Measurements from ENCODE around the gene ATXN7L1.
A peak's percentile ranks its signal among the peaks of the same experiment; 100 is the strongest.
"Not testable (repeated sequence)": the region's sequence is repeated elsewhere in the genome, so short reads cannot be mapped to it uniquely, and the experiment has no call there.

Gene ATXN7L1

DNA sequence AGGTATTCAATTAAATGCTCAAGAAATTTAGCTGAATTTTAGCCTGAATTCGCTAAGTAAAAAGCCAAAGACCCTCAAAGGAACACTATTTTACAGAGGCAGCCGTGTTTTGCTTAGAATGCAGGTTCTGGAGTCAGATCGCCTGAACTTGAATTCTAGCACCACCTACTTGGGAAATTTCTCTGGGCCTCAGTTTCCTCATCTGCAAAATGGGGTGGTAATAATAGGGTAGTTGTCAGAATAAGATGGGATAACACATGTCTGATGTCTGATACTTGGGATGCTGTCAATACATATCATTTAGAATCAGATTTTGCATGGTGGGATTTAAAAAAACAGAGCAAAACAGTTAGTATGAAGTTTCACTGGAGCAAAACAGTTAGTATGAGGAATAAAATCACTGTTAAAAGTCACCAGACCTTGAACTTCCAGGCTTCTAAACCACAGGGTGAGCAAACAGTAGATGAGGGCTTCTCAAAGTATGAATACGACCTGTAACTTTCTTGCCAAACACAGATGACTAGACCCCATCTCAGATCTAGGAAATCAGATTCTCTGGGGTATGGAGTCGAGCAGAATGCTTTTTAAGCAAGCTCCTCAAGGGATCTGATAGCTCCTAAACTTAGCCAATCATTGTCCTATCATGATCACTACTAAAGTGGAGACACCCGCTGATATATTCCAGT, 75.4 kb downstream of the ATXN7L1 start:
- DNase-seq = no peak

DNA sequence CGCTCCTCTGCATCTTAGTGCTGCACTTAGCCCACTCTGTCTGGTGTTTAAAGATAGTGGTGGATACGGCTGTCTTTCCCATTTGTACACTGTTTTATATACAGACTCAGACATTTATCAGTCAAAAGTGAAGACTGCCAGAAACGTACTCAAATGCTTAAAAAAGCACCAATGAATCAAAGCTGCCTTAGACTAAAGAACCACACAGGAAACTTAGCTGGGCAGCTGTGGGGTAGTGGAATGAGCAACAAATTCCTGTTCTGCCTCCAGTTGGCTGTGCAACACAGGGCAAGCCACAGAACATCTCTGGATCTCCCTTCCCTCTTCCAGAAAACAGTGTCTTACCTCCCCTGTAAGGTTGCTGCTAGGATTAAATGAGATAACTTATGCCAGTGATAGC, 76.0 kb downstream of the ATXN7L1 start:
- DNase-seq = no peak

DNA sequence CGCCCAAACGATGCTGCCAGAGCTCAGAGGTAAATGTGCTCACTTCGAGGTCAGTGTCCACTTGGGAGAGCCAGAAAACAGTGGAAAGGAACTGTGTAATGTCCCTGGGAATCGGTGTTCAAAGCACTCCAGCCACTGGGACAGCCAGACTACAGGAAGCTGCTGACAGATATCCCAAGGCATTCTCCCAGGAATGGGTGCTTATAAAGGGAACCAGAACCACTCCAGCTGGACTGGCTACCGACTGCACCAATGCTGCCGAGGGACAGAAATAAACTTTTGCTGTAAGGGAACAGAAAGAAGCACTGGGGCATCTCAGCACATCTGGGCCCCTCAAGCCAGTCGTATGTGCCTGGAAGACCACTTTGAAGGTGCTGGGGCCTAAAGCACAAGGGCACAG, 76.7 kb downstream of the ATXN7L1 start:
- no peak for DNase-seq

DNA sequence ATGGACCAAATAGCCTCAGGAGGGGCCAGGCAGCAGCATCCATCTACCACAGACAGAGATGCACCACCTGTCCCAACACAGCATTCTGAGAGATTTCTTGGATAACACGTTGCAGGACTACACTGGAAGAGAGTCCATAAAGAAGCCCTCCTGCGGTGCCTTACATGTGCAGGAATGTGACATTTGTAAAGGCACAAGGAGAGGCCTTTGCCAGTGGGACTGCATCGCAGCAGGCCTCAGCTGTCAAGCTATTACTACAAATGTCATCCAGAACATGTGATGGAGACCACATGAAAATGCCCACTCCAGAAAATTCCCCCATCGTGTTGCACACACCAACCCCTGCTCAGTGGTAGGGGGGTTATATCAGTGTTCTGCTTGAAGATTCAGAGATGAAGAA, 77.4 kb downstream of the ATXN7L1 start:
- no peak for DNase-seq

DNA sequence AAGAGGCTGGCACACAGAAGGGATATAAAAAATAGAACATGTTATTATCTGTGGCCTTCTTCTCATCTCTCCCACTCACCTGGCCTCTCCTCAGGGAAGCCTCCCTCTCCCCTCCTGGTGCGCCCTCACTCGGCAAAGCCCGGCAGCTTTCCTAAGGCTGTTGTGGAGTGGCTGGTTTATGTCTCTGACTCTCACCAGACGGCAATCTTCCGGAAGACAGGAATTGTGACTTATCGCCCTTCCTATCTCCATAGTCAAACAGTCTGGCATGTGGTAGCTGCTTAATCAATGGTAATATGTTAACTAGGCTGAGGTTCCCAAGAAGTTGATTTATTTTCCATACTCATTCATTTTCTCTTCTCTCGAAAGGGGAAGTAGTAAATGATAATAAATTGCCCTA, 78.7 kb downstream of the ATXN7L1 start:
- DNase-seq = no peak

DNA sequence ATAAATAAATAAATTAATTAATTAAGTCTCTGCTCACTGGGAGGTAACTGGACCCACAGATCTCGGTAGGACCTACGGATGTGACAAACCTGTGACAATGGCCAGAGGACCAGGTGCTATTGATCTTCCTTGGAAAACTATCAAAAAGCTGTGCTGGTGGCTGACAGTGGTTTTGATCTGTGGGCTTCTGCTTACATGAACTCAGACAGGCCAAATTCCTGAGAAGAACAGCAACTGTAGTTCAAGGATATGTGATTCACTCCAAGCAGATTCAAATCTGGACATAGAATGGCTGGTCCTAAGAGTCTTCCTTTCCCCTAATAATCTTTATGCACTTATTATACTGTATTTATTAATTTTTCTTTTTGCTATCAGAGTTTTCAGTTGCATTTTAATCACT, 80.0 kb downstream of the ATXN7L1 start:
- no peak for DNase-seq

DNA sequence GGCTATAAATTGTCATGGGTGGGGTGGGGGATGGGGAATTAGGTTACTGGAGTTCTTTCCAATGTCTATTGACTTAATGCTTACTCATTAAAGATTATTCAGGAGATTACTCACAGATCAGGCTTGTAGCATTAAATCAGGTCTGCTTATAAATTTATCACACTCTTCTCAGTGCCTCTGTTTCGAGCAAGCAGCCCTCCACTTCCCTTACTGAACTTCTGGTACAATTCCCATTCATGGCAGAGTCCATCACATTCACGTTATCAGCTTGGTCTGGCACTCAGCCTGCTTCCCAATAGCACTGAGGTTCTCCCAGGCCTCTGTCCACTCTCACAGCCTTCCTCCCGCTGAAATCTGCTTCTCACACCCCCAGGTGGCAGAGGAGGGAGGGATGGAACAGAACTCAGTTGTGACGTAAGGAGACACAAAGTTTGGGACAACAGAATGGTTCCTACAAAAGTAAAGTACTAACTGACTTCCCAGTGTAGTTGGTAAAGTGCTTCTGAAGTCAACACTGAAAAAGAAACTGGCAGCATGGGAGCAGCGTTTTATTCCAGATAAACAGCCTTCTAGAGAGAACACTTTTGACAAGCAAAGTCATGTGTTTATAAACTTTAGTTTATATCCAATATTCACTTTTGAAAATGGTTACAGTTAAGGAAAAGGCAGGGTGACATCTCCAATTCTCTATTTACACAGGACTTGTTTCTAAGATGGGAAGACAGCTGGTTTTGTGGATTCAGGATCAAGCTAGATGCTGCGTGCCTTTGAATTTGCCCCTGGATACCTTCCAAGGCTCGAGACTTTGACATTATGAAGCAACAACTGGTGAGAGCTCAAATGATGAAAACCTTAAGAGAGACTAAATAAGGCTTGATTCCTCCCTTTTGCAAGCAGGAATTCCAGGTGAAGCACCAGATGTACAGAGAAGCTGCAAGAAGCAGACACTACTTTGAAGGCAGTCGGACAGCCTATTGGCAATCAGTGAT, 81.4 kb downstream of the ATXN7L1 start:
- DNase-seq = no peak

GRCh38 chr7:105792488-105793370, 83.7 kb downstream of the ATXN7L1 start:
- DNase-seq = no peak

- DNase-seq = no peak
Observed at GRCh38 chr7:105791926-105792325, 84.5 kb downstream of the ATXN7L1 start.

GRCh38 chr7:105790996-105791395, 85.4 kb downstream of the ATXN7L1 start:
- no peak for DNase-seq

- DNase-seq = not testable (repeated sequence)
Observed at GRCh38 chr7:105790452-105790851, 85.9 kb downstream of the ATXN7L1 start.

- no peak for DNase-seq
Observed at GRCh38 chr7:105788816-105789349, 87.5 kb downstream of the ATXN7L1 start.

- DNase-seq = no peak
Observed at GRCh38 chr7:105788356-105788755, 88.0 kb downstream of the ATXN7L1 start.

DNA sequence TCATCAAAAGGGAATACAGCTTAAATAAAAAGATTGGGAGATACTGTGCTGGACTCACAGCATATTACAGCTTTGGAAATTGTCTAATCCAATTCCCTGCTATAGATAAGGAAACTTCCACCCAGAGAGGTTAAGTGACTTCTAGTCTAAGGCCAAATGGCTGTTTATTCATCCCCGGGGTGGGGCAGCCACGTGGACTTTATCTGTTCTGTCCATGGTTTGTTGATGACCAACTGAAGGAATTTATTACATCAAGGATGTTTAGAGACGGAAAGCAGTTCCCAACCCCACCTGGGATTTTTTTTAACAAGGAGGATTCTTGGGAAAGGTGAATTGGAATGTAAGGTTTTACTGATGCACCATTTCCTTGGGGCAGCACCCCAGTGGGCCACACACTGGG, 88.6 kb downstream of the ATXN7L1 start:
- DNase-seq = no peak

DNA sequence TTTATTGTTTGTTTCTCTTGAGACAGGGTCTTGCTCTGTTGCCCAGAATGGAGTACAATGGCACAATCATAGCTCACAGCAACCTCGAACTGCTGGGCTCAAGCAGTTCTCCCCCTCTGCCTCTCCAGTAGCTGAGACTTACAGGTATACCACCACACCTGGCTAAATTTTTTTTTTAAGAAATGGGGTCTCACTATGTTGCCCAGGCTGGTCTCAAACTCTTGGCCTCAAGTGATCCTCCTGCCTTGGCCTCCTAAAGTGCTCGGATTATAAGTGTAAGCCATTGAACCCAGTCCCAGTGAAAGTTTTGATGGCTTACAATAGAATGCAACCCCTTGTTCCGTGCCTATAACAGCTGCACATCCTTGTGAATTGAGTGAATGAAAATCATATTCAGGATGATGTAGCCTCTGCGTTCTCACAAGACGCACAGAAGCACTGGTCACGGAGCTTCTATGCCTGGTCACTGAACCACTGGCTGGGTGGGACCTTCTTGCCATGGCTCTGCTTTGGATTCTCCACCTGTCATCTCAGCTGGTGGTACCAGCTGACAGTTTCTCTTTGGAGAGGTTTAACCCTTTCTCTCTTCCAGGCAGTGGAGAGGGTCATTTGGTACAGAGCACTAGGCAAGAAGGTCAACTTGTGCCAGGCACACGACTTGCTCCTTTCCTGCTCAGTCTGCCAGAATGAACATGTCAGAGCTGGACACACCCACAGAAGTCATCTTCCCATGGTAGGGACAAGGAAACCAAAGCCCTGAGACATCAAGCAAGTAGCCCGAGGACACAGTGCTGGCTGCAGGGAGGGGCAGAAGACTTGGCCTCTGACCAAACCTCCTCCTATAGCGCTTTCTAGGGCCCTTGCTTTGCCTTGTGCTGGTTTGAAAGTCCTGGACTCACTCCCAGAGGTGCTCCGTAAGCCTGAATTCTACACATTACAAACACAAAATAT, 89.6 kb downstream of the ATXN7L1 start:
- no peak for DNase-seq

GRCh38 chr7:105782391-105783042, 93.9 kb downstream of the ATXN7L1 start:
- no peak for DNase-seq

- DNase-seq = peak; percentile 71 to 78
Observed at GRCh38 chr7:105779856-105780780, 96.3 kb downstream of the ATXN7L1 start.

DNA sequence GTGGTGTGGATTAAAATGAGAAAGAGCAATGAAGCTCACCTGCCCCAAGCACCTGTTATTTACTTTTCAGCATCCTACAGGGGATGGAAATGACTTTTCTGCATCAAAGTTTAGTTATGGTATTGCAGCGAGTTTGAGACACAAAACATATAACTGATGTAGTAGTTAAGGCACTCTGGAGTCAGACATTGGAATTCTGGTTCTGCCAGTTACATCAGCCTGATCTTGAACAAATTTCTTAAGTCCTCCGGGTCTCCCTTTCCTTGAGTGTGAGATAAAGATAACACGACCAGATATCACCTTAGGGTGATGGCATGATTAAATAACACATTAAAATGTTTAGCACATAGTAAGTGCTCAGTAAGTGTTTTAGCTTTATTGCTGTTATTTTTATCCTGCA, 97.4 kb downstream of the ATXN7L1 start:
- no peak for DNase-seq

GRCh38 chr7:105776986-105777910, 99.2 kb downstream of the ATXN7L1 start:
- no peak for DNase-seq

Measured in NCI-H524 (cell line).